GM18858 (cell line): ENCODE measurements around the gene PRPF18.

Experiments used
- ATAC-seq: cut with Tn5 transposase; IDR thresholded peaks from one replicate; pipeline ENCODE4 v1.9.1; 2021; ENCODE audit not compliant: unreplicated experiment

PRPF18 gene

GRCh38 chr10:13604357-13605040 is 17.7 kb downstream of the PRPF18 start:
- ATAC-seq, result no peak

GRCh38 chr10:13608246-13608853 is 21.6 kb downstream of the PRPF18 start:
- no peak for ATAC-seq

- ATAC-seq, result no peak
These were observed 26.0 kb downstream of the PRPF18 start for GRCh38 chr10:13612654-13613373.

GRCh38 chr10:13613519-13613918 is 26.8 kb downstream of the PRPF18 start:
- no peak for ATAC-seq

- ATAC-seq, result no peak
These were observed 28.0 kb downstream of the PRPF18 start for GRCh38 chr10:13614530-13615332.

- ATAC-seq, result no peak
These were observed 29.0 kb downstream of the PRPF18 start for GRCh38 chr10:13615650-13616300.

- ATAC-seq, result no peak
These were observed 30.4 kb downstream of the PRPF18 start for GRCh38 chr10:13617116-13617515.

GRCh38 chr10:13621931-13622330 is 35.2 kb downstream of the PRPF18 start:
- no peak for ATAC-seq

GRCh38 chr10:13624630-13625029 is 37.9 kb downstream of the PRPF18 start:
- ATAC-seq, result no peak

GRCh38 chr10:13627459-13628310 is 40.9 kb downstream of the PRPF18 start:
- no peak for ATAC-seq

- ATAC-seq, result no peak
These were observed 41.9 kb downstream of the PRPF18 start for GRCh38 chr10:13628661-13629060.

- ATAC-seq, result no peak
These were observed 42.4 kb downstream of the PRPF18 start for GRCh38 chr10:13629116-13629515.

- ATAC-seq, result no peak
These were observed 43.5 kb downstream of the PRPF18 start for GRCh38 chr10:13630231-13630630.

GRCh38 chr10:13631594-13631993 is 44.8 kb downstream of the PRPF18 start:
- no peak for ATAC-seq

GRCh38 chr10:13632440-13632839 is 45.7 kb downstream of the PRPF18 start:
- no peak for ATAC-seq

GRCh38 chr10:13632884-13633440 is 46.2 kb downstream of the PRPF18 start:
- ATAC-seq, result no peak

GRCh38 chr10:13633689-13634088 is 46.9 kb downstream of the PRPF18 start:
- no peak for ATAC-seq

GRCh38 chr10:13634207-13634606 is 47.4 kb downstream of the PRPF18 start:
- no peak for ATAC-seq

- no peak for ATAC-seq
These were observed 50.0 kb downstream of the PRPF18 start for GRCh38 chr10:13636776-13637175.
